Measurements from ENCODE around the gene LRRC8C.

Gene LRRC8C

DNA sequence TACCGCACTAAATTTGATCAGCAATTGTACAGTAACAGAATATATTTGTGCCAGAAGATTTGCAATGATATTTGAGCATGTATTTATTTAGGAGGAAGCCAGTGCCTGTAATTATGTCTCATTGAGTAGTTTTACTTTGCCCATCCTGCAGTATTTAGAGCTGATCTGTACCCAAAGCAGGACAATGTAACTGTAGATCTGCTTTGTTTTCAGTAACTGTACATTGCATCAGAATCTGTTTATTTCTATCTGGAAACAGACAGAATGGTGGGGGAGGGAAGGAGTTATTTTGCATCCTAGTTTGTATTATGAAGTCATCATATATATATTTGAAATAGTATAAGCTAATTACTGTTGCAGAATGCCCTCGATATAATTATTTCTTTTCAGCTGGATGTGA lies 36.2 kb upstream of the LRRC8C start:
- no peaks in the 10 kb centered on the region for H3K4me1 ChIP-seq (ENCODE audit: control insufficient read depth in 5 of 5, insufficient read depth in 5 of 5, low read length in 5 of 5)
- H3K27me3 ChIP-seq (ENCODE audit: control insufficient read depth in 5 of 5, insufficient read depth in 4 of 5, low read length in 5 of 5) = no peaks in the 10 kb centered on the region
- no peak overlapping the region for H3K9ac ChIP-seq (ENCODE audit: low read length in 5 of 5)
- no peak overlapping the region for H3K4me3 ChIP-seq (ENCODE audit: low read depth in 1 of 5, low read length in 5 of 5)
- peaks cover 0 to 10% (median 0%) of the 10 kb centered on the region in 5 donors for H3K36me3 ChIP-seq (ENCODE audit: control insufficient read depth in 5 of 5, insufficient read depth in 5 of 5, low read length in 5 of 5)
- no peaks in the 10 kb centered on the region for H3K9me3 ChIP-seq (ENCODE audit: control insufficient read depth in 5 of 5, low read length in 5 of 5)
- H3K27ac ChIP-seq (ENCODE audit: low read depth, low read length) = no peak overlapping the region

DNA sequence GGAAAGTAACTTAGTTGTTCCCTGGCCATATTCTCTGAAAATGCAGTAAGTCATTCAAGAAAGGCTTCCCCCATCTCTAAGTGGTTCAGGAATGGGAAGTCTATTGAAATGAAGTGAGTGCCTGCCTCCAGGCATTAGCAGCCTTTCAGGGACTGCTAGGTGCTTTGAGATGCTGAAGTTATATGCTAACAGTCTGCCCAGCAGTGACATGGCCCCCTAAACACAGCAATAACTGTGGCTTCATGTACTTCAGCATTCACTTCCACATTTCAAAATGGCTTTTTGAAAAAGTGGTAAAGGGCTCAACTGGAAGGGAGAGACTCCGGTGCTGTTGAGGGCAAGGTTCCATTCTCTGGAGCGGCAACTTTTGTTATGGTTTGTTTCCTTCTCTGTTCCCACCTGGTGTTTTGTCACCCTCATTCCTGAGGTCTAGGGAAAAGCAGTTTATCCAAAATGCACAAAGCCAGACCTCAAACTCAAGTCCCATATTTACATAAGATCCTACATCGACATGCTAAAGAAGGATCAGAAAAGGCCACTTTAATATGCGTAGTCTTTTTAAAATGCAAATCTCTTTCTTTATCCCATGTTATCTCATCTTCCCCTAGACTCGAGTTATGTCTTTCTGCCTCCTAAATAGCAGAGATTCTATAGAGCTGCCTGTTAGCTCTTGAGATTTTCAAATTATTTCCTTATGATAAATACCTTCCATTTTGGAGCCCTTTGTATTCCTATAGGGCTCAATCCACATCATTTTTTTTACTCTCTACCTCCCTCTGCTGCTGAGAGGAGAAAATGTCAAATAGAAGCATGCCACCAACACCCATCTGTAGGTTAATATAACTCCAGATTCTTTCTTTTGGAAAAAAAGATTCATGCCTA lies 34.2 kb upstream of the LRRC8C start:
- H3K9ac ChIP-seq (ENCODE audit: low read length in 5 of 5) = no peak overlapping the region
- H3K4me1 ChIP-seq (ENCODE audit: control insufficient read depth in 5 of 5, insufficient read depth in 5 of 5, low read length in 5 of 5) = peaks cover 0 to 3% (median 0%) of the 10 kb centered on the region in 5 donors
- H3K9me3 ChIP-seq (ENCODE audit: control insufficient read depth in 5 of 5, low read length in 5 of 5) = no peaks in the 10 kb centered on the region
- no peak overlapping the region for H3K4me3 ChIP-seq (ENCODE audit: low read depth in 1 of 5, low read length in 5 of 5)
- no peak overlapping the region for H3K27ac ChIP-seq (ENCODE audit: low read depth, low read length)
- no peaks in the 10 kb centered on the region for H3K27me3 ChIP-seq (ENCODE audit: control insufficient read depth in 5 of 5, insufficient read depth in 4 of 5, low read length in 5 of 5)
- H3K36me3 ChIP-seq (ENCODE audit: control insufficient read depth in 5 of 5, insufficient read depth in 5 of 5, low read length in 5 of 5) = peaks cover 0 to 7% (median 0%) of the 10 kb centered on the region in 5 donors

DNA sequence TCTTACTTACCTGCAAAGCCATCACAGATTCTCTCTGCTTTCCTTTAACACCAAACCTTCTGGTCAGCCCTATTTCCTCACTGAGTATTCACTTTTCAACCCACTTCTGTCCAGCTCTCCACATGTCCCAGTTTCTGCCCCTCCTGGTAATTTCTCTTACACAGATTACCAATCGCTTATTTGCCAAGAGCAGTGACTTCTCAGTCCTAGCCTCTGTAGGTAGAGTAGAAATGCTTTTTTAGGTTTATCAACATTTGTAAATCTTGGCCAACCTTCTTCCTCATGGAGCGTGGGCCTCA lies 33.6 kb upstream of the LRRC8C start:
- Histone ChIP-seq H3K9me3 (ENCODE audit: control insufficient read depth in 5 of 5, low read length in 5 of 5) (no peaks in the 10 kb centered on the region), H3K27ac (ENCODE audit: low read depth, low read length) (no peak overlapping the region), H3K4me1 (ENCODE audit: control insufficient read depth in 5 of 5, insufficient read depth in 5 of 5, low read length in 5 of 5) (peaks cover 0 to 3% (median 0%) of the 10 kb centered on the region in 5 donors), H3K36me3 (ENCODE audit: control insufficient read depth in 5 of 5, insufficient read depth in 5 of 5, low read length in 5 of 5) (peaks cover 0 to 6% (median 0%) of the 10 kb centered on the region in 5 donors), H3K9ac (ENCODE audit: low read length in 5 of 5) (no peak overlapping the region), H3K27me3 (ENCODE audit: control insufficient read depth in 5 of 5, insufficient read depth in 4 of 5, low read length in 5 of 5) (no peaks in the 10 kb centered on the region), H3K4me3 (ENCODE audit: low read depth in 1 of 5, low read length in 5 of 5) (no peak overlapping the region)

DNA sequence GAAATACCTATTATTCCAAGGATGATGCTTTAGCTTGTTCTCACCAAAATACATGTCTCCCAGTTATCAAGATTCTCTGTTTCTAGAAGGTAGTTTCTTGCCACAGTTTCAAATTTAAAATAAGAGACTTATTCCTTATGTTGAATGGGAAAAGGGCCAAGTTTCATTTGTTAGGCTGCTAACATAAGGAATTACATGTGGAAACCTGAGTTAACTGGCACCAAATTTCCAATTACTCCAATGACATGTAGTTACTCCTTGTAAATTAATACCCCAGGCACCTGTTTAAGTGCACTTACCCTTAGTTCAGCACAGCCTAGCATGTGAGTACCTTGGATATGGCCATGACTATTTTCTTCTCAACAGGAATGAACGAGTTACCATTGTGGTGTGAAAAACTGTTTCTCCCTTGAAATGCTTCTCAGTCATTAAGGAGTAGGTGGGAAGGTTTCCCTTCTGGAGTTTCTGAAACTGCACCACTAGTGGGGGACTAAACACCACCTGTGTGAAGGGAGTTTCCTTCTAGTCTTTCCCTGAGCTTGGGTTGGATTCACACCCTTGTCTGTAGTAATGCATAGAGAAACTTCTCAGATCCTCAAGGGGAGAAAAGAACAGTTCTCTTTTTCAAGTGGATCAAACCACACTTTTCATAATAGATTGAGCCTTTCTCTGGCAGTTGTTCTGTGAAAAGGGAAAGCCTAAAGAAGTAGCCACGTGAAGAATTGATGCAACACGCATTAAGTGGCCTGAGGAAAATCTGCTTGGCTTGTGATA lies 32.3 kb upstream of the LRRC8C start:
- Histone ChIP-seq H3K4me1 (ENCODE audit: control insufficient read depth in 5 of 5, insufficient read depth in 5 of 5, low read length in 5 of 5) (peaks cover under 1 to 5% (median 3%) of the 10 kb centered on the region in 5 donors), H3K9ac (ENCODE audit: low read length in 5 of 5) (peak overlapping the region in 1 of 5 donors; percentile 6), H3K27me3 (ENCODE audit: control insufficient read depth in 5 of 5, insufficient read depth in 4 of 5, low read length in 5 of 5) (no peaks in the 10 kb centered on the region), H3K4me3 (ENCODE audit: low read depth in 1 of 5, low read length in 5 of 5) (no peak overlapping the region), H3K9me3 (ENCODE audit: control insufficient read depth in 5 of 5, low read length in 5 of 5) (no peaks in the 10 kb centered on the region), H3K27ac (ENCODE audit: low read depth, low read length) (no peak overlapping the region), H3K36me3 (ENCODE audit: control insufficient read depth in 5 of 5, insufficient read depth in 5 of 5, low read length in 5 of 5) (peaks cover 0 to 2% (median 0%) of the 10 kb centered on the region in 5 donors)

DNA sequence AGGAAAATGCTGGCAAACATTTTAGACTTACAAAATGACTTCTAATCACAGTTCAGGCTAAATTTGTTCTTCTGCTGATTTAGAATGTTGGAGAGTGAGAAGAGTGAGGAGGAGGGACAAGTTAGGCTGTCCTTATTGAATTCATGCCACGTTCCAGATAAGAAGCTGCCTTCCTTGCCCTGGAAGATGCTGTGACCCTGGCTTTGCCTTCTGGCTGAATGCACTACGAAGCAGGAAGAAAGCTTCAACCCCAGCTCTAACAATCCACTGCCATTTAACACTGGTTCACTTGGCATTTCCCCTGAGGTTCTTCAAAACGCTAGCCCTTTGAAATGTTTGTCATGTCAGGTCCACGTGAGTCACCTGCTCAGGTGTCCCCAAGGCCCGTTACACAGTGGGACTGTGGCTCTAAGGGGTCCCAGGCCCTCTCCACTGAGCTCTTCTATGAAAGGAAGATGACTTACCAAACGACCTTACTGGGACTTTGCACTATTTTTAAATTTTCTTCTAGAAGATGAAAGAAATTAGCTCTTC lies 30.0 kb upstream of the LRRC8C start:
- no peak overlapping the region for H3K9ac ChIP-seq (ENCODE audit: low read length in 5 of 5)
- no peaks in the 10 kb centered on the region for H3K9me3 ChIP-seq (ENCODE audit: control insufficient read depth in 5 of 5, low read length in 5 of 5)
- H3K4me1 ChIP-seq (ENCODE audit: control insufficient read depth in 5 of 5, insufficient read depth in 5 of 5, low read length in 5 of 5) = peaks cover 2 to 18% (median 15%) of the 10 kb centered on the region in 5 donors
- no peaks in the 10 kb centered on the region for H3K27me3 ChIP-seq (ENCODE audit: control insufficient read depth in 5 of 5, insufficient read depth in 4 of 5, low read length in 5 of 5)
- no peaks in the 10 kb centered on the region for H3K36me3 ChIP-seq (ENCODE audit: control insufficient read depth in 5 of 5, insufficient read depth in 5 of 5, low read length in 5 of 5)
- H3K4me3 ChIP-seq (ENCODE audit: low read depth in 1 of 5, low read length in 5 of 5) = no peak overlapping the region
- no peak overlapping the region for H3K27ac ChIP-seq (ENCODE audit: low read depth, low read length)

DNA sequence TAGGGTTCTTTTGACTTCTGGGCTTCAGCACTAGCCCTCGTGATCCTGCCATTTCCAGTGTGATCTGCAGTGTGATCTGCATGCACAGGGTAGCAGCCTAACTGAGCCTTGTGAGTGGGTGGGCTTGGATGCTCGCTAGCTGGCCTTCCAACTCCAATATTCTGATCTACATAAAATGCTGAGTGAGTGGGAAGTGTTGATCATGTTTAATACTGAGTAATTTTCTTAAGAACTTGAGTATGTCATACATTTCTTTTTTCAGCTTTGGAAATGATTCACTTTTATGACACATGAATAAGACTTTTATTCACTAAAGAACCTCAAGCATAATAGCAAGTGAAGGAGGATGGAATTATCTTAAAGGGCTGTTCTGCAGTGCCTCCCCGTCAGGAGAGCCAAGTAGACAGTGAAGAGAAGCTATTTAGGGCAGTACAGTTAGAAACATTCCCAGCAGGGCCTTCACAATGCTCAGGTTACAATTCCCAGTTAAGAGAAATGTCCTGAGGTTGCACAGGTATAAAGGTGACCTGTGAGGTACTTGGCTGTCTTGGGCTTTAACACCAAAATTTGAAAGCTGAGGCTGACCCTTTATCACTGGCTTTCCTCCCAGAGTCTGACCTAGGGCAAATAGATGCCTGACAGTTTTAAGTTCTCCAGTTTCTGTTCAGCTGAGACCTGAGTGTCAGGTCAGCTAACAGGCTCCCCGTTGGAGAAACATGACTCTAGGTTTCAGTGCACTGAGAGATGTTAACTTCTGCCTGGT lies 29.1 kb upstream of the LRRC8C start:
- no peaks in the 10 kb centered on the region for H3K36me3 ChIP-seq (ENCODE audit: control insufficient read depth in 5 of 5, insufficient read depth in 5 of 5, low read length in 5 of 5)
- H3K27ac ChIP-seq (ENCODE audit: low read depth, low read length) = no peak overlapping the region

DNA sequence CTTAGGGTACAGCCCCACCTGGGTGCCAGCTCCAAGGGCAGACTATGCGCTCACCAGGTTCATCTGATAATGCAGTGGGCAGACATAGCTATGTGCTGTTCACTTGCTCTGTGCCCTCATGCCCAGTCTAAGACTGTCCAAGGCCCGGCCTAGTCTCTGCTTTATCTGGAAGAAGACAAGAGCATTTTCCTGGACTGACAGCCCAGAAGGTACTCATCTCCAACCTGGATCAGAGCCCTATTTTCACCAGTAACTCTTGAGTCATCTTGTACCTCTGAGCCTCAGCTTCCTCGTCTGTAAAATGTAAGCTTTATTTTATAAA lies 28.5 kb upstream of the LRRC8C start:
- no peaks in the 10 kb centered on the region for H3K9me3 ChIP-seq (ENCODE audit: control insufficient read depth in 5 of 5, low read length in 5 of 5)
- peaks cover 4 to 32% (median 26%) of the 10 kb centered on the region in 5 donors for H3K4me1 ChIP-seq (ENCODE audit: control insufficient read depth in 5 of 5, insufficient read depth in 5 of 5, low read length in 5 of 5)
- H3K27me3 ChIP-seq (ENCODE audit: control insufficient read depth in 5 of 5, insufficient read depth in 4 of 5, low read length in 5 of 5) = no peaks in the 10 kb centered on the region
- H3K4me3 ChIP-seq (ENCODE audit: low read depth in 1 of 5, low read length in 5 of 5) = no peak overlapping the region
- no peaks in the 10 kb centered on the region for H3K36me3 ChIP-seq (ENCODE audit: control insufficient read depth in 5 of 5, insufficient read depth in 5 of 5, low read length in 5 of 5)
- no peak overlapping the region for H3K27ac ChIP-seq (ENCODE audit: low read depth, low read length)
- no peak overlapping the region for H3K9ac ChIP-seq (ENCODE audit: low read length in 5 of 5)

More for the DNA sequence above, 29.1 kb upstream of the LRRC8C start:
- no peaks in the 10 kb centered on the region for H3K9me3 ChIP-seq (ENCODE audit: control insufficient read depth in 5 of 5, low read length in 5 of 5)
- no peaks in the 10 kb centered on the region for H3K27me3 ChIP-seq (ENCODE audit: control insufficient read depth in 5 of 5, insufficient read depth in 4 of 5, low read length in 5 of 5)
- no peak overlapping the region for H3K4me3 ChIP-seq (ENCODE audit: low read depth in 1 of 5, low read length in 5 of 5)
- H3K4me1 ChIP-seq (ENCODE audit: control insufficient read depth in 5 of 5, insufficient read depth in 5 of 5, low read length in 5 of 5) = peaks cover 4 to 27% (median 22%) of the 10 kb centered on the region in 5 donors
- H3K9ac ChIP-seq (ENCODE audit: low read length in 5 of 5) = no peak overlapping the region

DNA sequence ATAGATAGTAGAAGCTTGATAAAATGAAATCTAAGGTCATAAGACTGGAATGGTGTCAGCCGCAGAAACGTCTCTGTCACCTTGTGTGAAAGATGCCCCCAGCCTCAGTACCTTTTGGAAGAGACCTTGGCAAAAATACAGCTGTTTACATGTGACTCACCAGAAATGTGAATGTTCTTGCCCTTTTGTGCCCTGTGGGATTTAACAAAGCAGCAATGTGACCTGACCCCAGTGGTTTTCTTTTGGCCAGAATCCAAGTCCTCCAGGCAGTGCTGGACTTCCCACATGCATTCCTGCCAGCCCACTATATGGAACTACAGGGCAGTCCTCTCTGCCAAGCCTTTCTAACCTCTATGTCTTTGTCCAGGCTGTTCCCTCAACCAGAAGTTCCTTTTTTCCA lies 27.2 kb upstream of the LRRC8C start:
- H3K9me3 ChIP-seq (ENCODE audit: control insufficient read depth in 5 of 5, low read length in 5 of 5) = no peaks in the 10 kb centered on the region
- H3K36me3 ChIP-seq (ENCODE audit: control insufficient read depth in 5 of 5, insufficient read depth in 5 of 5, low read length in 5 of 5) = no peaks in the 10 kb centered on the region
- H3K4me3 ChIP-seq (ENCODE audit: low read depth in 1 of 5, low read length in 5 of 5) = no peak overlapping the region
- no peak overlapping the region for H3K9ac ChIP-seq (ENCODE audit: low read length in 5 of 5)
- H3K27ac ChIP-seq (ENCODE audit: low read depth, low read length) = no peak overlapping the region
- peaks cover 4 to 41% (median 35%) of the 10 kb centered on the region in 5 donors for H3K4me1 ChIP-seq (ENCODE audit: control insufficient read depth in 5 of 5, insufficient read depth in 5 of 5, low read length in 5 of 5)
- H3K27me3 ChIP-seq (ENCODE audit: control insufficient read depth in 5 of 5, insufficient read depth in 4 of 5, low read length in 5 of 5) = no peaks in the 10 kb centered on the region

DNA sequence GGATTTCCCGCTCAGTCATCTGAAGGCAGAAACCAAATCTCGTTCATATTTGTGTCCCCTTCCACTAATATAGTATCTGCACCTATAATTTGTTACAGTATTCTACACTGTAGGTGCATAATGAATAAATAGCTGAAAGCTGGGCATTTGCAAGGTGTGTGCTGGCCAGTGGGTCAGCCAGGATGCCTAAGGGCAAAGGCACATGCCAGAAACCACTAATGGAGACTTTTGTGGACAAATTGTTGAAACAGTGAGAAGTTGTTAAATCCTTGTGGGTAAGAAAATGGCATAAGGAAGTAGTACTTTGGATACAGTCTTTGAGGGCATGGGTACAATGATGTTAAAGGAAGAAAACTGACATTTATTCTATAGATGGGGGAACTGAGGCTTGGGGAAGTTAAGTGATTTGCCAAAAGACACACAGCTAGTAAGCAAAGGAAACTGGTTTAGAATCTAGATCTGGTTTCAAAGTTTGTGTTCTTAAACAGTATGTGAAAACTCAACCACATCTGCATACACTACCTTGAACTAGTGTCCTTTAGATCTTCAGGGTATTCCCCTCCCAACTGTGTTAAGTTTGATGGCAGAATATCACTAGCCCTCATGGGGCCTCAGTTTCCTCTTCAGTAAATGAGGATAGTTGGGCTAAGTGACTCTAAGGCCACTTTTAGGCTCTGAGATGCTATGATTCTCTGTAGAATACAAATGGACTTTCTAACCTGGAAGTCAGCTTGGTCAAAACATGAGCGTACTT lies 26.5 kb upstream of the LRRC8C start:
- Histone ChIP-seq H3K27me3 (ENCODE audit: control insufficient read depth in 5 of 5, insufficient read depth in 4 of 5, low read length in 5 of 5) (no peaks in the 10 kb centered on the region), H3K4me1 (ENCODE audit: control insufficient read depth in 5 of 5, insufficient read depth in 5 of 5, low read length in 5 of 5) (peaks cover 4 to 41% (median 35%) of the 10 kb centered on the region in 5 donors), H3K4me3 (ENCODE audit: low read depth in 1 of 5, low read length in 5 of 5) (no peak overlapping the region), H3K9ac (ENCODE audit: low read length in 5 of 5) (no peak overlapping the region), H3K27ac (ENCODE audit: low read depth, low read length) (no peak overlapping the region), H3K36me3 (ENCODE audit: control insufficient read depth in 5 of 5, insufficient read depth in 5 of 5, low read length in 5 of 5) (no peaks in the 10 kb centered on the region), H3K9me3 (ENCODE audit: control insufficient read depth in 5 of 5, low read length in 5 of 5) (no peaks in the 10 kb centered on the region)

Data from subcutaneous abdominal adipose tissue (tissue), 5 donors.